ENCODE measurements around the gene CYRIA.

The CYRIA gene

DNA sequence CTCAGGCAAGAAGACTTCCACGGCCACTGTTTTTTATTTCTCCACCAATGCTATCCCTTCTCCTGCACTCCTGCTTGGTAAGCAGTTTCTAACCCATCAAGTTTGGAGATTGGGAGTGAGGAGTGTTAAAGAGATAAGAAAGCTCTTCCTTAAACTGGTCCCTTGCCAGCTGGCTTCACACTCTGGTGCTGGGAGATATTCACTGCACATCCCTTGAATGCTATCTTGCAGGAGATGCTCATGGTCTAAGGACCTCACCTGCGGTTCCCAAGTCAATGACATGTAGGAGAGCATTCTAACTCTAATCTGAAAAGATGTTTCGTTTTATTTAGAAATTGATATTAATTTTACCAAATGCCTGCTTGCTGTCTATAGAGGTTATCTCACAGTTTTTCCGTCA, 28.2 kb upstream of the CYRIA start:
- no peak for DNase-seq (ENCODE audit: low read depth)
- no peak overlapping the region for H3K4me3 ChIP-seq (ENCODE audit: low read depth, low read length)
- TF ChIP-seq, protein P1, sequence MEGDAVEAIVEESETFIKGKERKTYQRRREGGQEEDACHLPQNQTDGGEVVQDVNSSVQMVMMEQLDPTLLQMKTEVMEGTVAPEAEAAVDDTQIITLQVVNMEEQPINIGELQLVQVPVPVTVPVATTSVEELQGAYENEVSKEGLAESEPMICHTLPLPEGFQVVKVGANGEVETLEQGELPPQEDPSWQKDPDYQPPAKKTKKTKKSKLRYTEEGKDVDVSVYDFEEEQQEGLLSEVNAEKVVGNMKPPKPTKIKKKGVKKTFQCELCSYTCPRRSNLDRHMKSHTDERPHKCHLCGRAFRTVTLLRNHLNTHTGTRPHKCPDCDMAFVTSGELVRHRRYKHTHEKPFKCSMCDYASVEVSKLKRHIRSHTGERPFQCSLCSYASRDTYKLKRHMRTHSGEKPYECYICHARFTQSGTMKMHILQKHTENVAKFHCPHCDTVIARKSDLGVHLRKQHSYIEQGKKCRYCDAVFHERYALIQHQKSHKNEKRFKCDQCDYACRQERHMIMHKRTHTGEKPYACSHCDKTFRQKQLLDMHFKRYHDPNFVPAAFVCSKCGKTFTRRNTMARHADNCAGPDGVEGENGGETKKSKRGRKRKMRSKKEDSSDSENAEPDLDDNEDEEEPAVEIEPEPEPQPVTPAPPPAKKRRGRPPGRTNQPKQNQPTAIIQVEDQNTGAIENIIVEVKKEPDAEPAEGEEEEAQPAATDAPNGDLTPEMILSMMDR (conservative IDR thresholded peaks at IDR 0.05; ENCODE audit: low read depth, low read length) = no peak

DNA sequence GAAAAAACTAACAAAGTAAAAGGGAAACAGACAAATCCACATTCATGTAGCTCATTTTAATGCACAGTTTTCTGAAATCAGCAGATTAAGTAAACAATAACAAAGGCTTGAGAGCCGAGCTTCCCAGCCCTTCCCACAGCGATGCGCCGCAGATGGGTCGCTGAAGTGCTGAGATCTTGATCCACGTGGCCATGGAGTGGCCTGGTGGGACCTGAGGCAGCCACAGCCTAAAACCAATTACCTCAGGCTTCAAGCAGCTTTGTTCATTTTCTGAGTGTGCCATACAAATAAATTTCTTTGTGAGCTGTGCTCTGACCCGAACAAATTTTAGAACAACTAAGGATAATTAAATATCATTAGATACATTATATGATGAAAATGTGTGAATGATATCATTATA, 25.6 kb upstream of the CYRIA start:
- no peak for DNase-seq (ENCODE audit: low read depth)
- no peak overlapping the region for H3K4me3 ChIP-seq (ENCODE audit: low read depth, low read length)
- TF ChIP-seq, protein P1 (conservative IDR thresholded peaks at IDR 0.05; ENCODE audit: low read depth, low read length) = no peak

DNA sequence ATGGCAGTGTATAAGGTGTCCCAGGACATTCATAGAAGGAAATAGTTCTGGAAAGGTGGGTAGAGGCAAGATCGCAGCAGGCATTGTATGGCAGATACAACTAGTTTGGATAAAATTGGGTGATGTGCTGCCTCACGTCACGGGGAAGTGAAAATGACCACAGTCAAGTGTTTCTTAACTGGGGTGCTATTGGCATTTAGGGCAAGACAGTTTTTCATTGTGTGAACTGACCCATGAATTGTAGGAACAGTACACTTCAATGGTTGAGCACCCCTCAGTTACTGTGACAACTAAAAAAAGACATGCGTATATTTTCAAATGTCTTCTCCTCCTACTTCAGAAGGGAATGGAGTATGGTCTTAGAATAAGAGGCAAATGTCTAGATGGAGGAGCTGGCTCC, 22.3 kb upstream of the CYRIA start:
- TF ChIP-seq, protein P1 (conservative IDR thresholded peaks at IDR 0.05; ENCODE audit: low read depth, low read length) = no peak
- no peak for DNase-seq (ENCODE audit: low read depth)
- no peak overlapping the region for H3K4me3 ChIP-seq (ENCODE audit: low read depth, low read length)

DNA sequence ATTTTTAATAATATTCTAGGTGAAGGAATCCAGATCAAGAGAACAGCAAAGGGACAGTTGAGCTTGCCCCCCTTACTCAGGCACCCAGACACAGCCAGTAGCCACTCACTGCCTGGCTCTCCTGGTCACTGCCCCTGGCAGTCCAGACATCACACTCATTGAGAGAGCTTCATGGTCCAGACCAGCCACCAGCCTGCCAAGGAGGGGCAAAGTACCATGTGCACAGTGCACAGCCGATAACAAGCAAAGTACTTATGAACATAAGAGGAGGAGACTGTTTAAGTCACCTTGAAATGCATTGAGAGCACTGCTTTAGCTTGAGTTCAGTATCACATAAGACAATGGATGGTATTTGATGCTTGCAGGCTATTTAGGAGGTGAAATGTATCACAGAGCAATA, 21.6 kb upstream of the CYRIA start:
- no peak overlapping the region for H3K4me3 ChIP-seq (ENCODE audit: low read depth, low read length)
- TF ChIP-seq, protein P1 (conservative IDR thresholded peaks at IDR 0.05; ENCODE audit: low read depth, low read length) = no peak
- no peak for DNase-seq (ENCODE audit: low read depth)

DNA sequence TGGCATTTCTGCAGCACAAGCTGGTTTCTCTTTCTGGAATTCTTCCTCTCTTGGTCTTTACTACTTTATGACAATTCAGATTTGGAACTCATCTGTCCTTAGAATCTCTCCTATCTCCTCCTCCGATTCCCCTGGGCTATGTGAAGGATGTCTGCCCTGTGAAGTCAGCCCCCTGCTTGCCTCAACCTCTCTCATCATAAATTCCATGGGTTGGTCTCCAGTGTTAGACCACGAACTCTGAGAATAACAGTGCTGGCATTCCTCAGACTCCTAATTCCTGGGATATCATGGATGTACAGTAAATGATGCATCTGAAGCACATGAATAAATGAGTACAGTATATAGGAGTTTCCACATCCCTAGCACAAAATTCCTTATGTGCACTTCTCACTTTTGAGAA, 21.0 kb upstream of the CYRIA start:
- peak; percentile 5 for DNase-seq (ENCODE audit: low read depth)
- TF ChIP-seq, protein P1 (conservative IDR thresholded peaks at IDR 0.05; ENCODE audit: low read depth, low read length) = no peak
- H3K4me3 ChIP-seq (ENCODE audit: low read depth, low read length) = no peak overlapping the region

DNA sequence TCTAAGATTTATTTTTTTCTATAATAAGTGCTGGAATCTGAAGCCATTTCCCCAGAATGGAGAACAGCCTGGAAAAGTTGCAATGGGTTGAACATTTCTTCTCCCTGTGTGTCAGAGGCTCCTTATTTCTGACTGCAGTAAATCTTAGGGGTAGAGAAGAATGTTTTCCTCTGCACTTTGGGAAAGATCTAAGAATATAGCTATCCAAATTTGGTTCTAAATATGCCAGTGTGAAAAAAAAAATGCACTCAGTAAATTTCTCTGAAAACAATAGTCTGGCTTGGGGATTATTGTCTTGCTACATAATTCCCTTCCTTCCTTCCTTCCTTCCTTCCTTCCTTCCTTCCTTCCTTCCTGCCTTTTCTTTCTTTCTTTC, 19.7 kb upstream of the CYRIA start:
- TF ChIP-seq, protein P1 (conservative IDR thresholded peaks at IDR 0.05; ENCODE audit: low read depth, low read length) = no peak
- no peak for DNase-seq (ENCODE audit: low read depth)
- H3K4me3 ChIP-seq (ENCODE audit: low read depth, low read length) = no peak overlapping the region

DNA sequence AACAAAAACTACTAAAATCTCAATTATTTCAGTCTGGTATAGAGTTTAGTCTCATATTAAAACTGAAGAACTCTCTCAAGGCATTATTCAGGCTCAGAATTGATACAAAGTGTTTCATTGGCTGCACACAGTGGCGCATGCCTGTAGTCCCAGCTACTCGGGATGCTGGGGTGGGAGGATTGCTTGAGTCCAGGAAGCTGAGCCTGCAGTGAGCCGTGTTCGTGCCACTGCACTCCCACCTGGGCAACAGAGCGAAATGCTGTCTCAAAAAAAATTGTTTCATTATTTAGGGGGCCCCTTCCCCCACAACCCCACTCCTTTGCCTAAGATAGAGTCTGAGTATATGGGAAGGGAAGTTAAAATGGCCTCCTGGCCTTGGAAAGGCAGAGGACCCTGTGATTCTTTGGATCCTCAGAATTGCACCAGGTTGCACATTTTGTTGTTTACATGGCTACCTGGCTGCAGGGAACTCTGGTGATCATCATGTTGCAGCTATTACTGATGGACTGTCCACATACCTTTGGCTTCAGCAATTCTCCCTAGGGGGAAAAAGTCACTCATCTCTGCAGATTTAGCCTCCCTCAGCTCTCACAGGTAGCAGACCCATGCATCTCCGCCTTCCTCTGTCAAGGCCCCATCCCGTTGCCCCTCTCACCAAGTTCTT, 19.2 kb upstream of the CYRIA start:
- TF ChIP-seq, protein P1 (conservative IDR thresholded peaks at IDR 0.05; ENCODE audit: low read depth, low read length) = no peak
- DNase-seq (ENCODE audit: low read depth) = no peak

More for the DNA sequence above, 19.2 kb upstream of the CYRIA start:
- no peak overlapping the region for H3K4me3 ChIP-seq (ENCODE audit: low read depth, low read length)

Data from choroid plexus epithelial cell (primary cell).